K562 (cell line): ENCODE measurements around the gene PRUNE1. TPM values are rescaled to one million over a fixed set of nuclear protein-coding genes. Genes with fewer than 3 reads are reported as not detected.

Experiments used
- CBX5 ChIP-seq: IDR thresholded peaks from 2 replicates; pipeline ENCODE4 v1.6.1; 2014; ENCODE audit warnings: low read depth, borderline replicate concordance
- COPS2 ChIP-seq: fragments of 450-650 bp; conservative IDR thresholded peaks from 2 replicates; pipeline ENCODE4 v1.6.1; 2016; ENCODE audit warnings: mild to moderate bottlenecking, moderate library complexity
- DNMT1 ChIP-seq: fragments of 450-650 bp; IDR thresholded peaks from 2 replicates; pipeline ENCODE4 v1.6.1; 2016; ENCODE audit warnings: antibody characterized with exemption, mild to moderate bottlenecking
- DPF2 ChIP-seq: fragments of 450-650 bp; IDR thresholded peaks from 2 replicates; pipeline ENCODE4 v1.6.1; 2016
- EGR1 ChIP-seq: fragments of 450-650 bp; conservative IDR thresholded peaks from 2 replicates; pipeline ENCODE4 v1.6.1; 2017; ENCODE audit warnings: mild to moderate bottlenecking
- FOXJ2 ChIP-seq: fragments of 200-800 bp; sonication (Bioruptor generic); IDR thresholded peaks from 2 replicates; pipeline ENCODE4 v1.6.1; 2016; ENCODE audit warnings: missing genetic modification characterization, missing compliant biosample characterization
- FOXK1 ChIP-seq: sonication (generic); formaldehyde crosslinking; IDR thresholded peaks from 2 replicates; pipeline ENCODE4 v1.8.0; 2022; ENCODE audit warnings: missing genetic modification reagents, mild to moderate bottlenecking, borderline replicate concordance
- KLF6 ChIP-seq: fragments of 250-450 bp; sonication (Bioruptor Pico); IDR thresholded peaks from 2 replicates; pipeline ENCODE4 v1.4.0; 2020; ENCODE audit warnings: mild to moderate bottlenecking, moderate library complexity, borderline replicate concordance
- POLR2AphosphoS2 ChIP-seq: IDR thresholded peaks from 2 replicates; pipeline ENCODE4 v1.6.1; 2012; ENCODE audit warnings: low read length, improper control_type of control experiment
- SIN3A ChIP-seq, 2 experiments: fragments of 150-350 bp in 1 of 2; IDR thresholded peaks; 2 replicates each; pipeline ENCODE4 v1.6.1; 2011 to 2016; ENCODE audit warnings: borderline replicate concordance in 2 of 2, low read depth in 2 of 2, low read length in 2 of 2, mild to moderate bottlenecking in 2 of 2, moderate library complexity in 2 of 2; ENCODE audit not compliant: control insufficient read depth in 1 of 2
- SMARCB1 ChIP-seq: IDR thresholded peaks from 2 replicates; pipeline ENCODE4 v1.6.1; 2011; ENCODE audit warnings: improper control_type of control experiment, low read depth; ENCODE audit not compliant: insufficient read length
- TAF7 ChIP-seq: fragments of 450-650 bp; IDR thresholded peaks from 2 replicates; pipeline ENCODE4 v1.6.1; 2016; ENCODE audit warnings: missing genetic modification characterization, missing compliant biosample characterization
- ZNF217 ChIP-seq: sonication (generic); formaldehyde crosslinking; IDR thresholded peaks from 2 replicates; pipeline ENCODE4 v1.8.0; 2022; ENCODE audit warnings: mild to moderate bottlenecking, missing genetic modification reagents
- polyA plus RNA-seq, 8 experiments: library from polyadenylated mRNA; depleted of rRNA in 4 of 8; stranded (reverse) in 5 of 8; unstranded in 3 of 8; fragments of >200 nt; fragmentation: Nextera tagmentation in 2 of 8; fragmentation: Illumina TruSeq in 1 of 8; extraction: Ambion mirVana in 2 of 8; extraction: Trizol in 1 of 8; gene quantifications; 2 replicates each; pipeline versions ENCODE4 v1.2.1 to v1.2.3, GENCODE V29; 2011 to 2014; ENCODE audit warnings: inconsistent platforms in 1 of 8, missing spikeins in 1 of 8
- total RNA-seq, 7 experiments: library from RNA; depleted of rRNA in 6 of 7; stranded (reverse); fragments of >200 nt in 6 of 7; fragmentation: Illumina TruSeq in 2 of 7; extraction: Trizol in 2 of 7; gene quantifications; 2 replicates each; pipeline versions ENCODE4 v1.2.1 to v1.2.3, GENCODE V29; 2011 to 2021; ENCODE audit warnings: low replicate concordance in 1 of 7
- TF ChIP-seq, protein P1 (sequence below): fragments of 450-650 bp; IDR thresholded peaks from 2 replicates; pipeline ENCODE4 v1.6.1; 2017; ENCODE audit warnings: antibody characterized with exemption
- TF ChIP-seq, protein P2 (sequence below), 2 experiments: IDR thresholded peaks; 2 replicates each; pipeline ENCODE4 v1.6.1; 2012; ENCODE audit warnings: improper control_type of control experiment in 2 of 2, low read depth in 2 of 2, low read length in 2 of 2, borderline replicate concordance in 1 of 2
- TF ChIP-seq, protein P3 (sequence below): fragments of 250-450 bp; sonication (Bioruptor Pico); IDR thresholded peaks from 2 replicates; pipeline ENCODE4 v1.4.0; 2020; ENCODE audit warnings: mild to moderate bottlenecking, moderate library complexity, borderline replicate concordance
- TF ChIP-seq, protein P4 (sequence below): fragments of 250-450 bp; sonication (Bioruptor Pico); IDR thresholded peaks from 2 replicates; pipeline ENCODE4 v1.8.0; 2021; ENCODE audit warnings: mild to moderate bottlenecking, moderate library complexity
- TF ChIP-seq, protein P5 (sequence below): fragments of 450-650 bp; IDR thresholded peaks from 2 replicates; pipeline ENCODE4 v1.6.1; 2017; ENCODE audit warnings: mild to moderate bottlenecking, moderate library complexity

PRUNE1 gene
- total and polyA plus RNA-seq, 9 of the 15 experiments (the other 6 are each of a cell fraction or from before 2014, with no cell fraction given), result 16.7 to 48.3 (median 26.2) TPM

DNA sequence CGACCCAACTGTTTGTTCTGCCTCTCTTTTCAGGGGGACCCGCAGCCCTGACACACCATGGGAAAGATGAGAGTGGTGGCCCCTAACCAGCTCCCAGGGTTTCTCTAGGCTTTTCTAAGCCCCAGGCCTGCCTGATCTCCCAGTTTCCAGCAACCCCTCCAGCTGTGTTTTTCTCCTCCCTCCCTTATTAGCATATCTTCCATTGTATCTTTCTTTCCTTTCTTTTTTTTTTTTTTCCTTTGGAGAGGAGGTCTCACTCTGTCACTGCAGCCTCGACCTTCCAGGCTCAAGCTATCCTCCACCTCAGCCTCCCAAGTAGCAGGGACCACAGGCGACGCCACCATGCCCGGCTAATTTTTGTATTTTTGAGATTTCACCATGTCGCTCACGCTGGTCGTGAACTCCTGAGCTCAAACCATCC is 31.8 kb upstream of the PRUNE1 start (continued):
- TF ChIP-seq, protein P1, sequence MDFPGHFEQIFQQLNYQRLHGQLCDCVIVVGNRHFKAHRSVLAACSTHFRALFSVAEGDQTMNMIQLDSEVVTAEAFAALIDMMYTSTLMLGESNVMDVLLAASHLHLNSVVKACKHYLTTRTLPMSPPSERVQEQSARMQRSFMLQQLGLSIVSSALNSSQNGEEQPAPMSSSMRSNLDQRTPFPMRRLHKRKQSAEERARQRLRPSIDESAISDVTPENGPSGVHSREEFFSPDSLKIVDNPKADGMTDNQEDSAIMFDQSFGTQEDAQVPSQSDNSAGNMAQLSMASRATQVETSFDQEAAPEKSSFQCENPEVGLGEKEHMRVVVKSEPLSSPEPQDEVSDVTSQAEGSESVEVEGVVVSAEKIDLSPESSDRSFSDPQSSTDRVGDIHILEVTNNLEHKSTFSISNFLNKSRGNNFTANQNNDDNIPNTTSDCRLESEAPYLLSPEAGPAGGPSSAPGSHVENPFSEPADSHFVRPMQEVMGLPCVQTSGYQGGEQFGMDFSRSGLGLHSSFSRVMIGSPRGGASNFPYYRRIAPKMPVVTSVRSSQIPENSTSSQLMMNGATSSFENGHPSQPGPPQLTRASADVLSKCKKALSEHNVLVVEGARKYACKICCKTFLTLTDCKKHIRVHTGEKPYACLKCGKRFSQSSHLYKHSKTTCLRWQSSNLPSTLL, result 0 out of 2 replicates have a peak, but pooled peaks have one; percentile 6
- TF ChIP-seq DNMT1, result 0 out of 2 replicates have a peak, but pooled peaks have one; percentile 60
- TF ChIP-seq SIN3A (IDR thresholded peaks at IDR 0.05; ENCODE audit: borderline replicate concordance in 2 of 2, control insufficient read depth in 1 of 2, low read depth in 2 of 2, low read length in 2 of 2), result peak in 1 of 2 experiments; percentile 59; a peak in 1 of 4 replicates
- no peak for TF ChIP-seq COPS2
- TF ChIP-seq DPF2, result no peak
- TF ChIP-seq, protein P2, sequence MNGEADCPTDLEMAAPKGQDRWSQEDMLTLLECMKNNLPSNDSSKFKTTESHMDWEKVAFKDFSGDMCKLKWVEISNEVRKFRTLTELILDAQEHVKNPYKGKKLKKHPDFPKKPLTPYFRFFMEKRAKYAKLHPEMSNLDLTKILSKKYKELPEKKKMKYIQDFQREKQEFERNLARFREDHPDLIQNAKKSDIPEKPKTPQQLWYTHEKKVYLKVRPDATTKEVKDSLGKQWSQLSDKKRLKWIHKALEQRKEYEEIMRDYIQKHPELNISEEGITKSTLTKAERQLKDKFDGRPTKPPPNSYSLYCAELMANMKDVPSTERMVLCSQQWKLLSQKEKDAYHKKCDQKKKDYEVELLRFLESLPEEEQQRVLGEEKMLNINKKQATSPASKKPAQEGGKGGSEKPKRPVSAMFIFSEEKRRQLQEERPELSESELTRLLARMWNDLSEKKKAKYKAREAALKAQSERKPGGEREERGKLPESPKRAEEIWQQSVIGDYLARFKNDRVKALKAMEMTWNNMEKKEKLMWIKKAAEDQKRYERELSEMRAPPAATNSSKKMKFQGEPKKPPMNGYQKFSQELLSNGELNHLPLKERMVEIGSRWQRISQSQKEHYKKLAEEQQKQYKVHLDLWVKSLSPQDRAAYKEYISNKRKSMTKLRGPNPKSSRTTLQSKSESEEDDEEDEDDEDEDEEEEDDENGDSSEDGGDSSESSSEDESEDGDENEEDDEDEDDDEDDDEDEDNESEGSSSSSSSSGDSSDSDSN (IDR thresholded peaks at IDR 0.05; ENCODE audit: borderline replicate concordance in 1 of 2, low read depth in 2 of 2, low read length in 2 of 2), result no peak
- TF ChIP-seq, protein P3, sequence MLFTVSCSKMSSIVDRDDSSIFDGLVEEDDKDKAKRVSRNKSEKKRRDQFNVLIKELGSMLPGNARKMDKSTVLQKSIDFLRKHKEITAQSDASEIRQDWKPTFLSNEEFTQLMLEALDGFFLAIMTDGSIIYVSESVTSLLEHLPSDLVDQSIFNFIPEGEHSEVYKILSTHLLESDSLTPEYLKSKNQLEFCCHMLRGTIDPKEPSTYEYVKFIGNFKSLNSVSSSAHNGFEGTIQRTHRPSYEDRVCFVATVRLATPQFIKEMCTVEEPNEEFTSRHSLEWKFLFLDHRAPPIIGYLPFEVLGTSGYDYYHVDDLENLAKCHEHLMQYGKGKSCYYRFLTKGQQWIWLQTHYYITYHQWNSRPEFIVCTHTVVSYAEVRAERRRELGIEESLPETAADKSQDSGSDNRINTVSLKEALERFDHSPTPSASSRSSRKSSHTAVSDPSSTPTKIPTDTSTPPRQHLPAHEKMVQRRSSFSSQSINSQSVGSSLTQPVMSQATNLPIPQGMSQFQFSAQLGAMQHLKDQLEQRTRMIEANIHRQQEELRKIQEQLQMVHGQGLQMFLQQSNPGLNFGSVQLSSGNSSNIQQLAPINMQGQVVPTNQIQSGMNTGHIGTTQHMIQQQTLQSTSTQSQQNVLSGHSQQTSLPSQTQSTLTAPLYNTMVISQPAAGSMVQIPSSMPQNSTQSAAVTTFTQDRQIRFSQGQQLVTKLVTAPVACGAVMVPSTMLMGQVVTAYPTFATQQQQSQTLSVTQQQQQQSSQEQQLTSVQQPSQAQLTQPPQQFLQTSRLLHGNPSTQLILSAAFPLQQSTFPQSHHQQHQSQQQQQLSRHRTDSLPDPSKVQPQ (CRISPR knock-in tag), result no peak
- TF ChIP-seq KLF6 (CRISPR knock-in tag), result no peak
- TF ChIP-seq POLR2AphosphoS2, result no peak
- TF ChIP-seq, protein P4, sequence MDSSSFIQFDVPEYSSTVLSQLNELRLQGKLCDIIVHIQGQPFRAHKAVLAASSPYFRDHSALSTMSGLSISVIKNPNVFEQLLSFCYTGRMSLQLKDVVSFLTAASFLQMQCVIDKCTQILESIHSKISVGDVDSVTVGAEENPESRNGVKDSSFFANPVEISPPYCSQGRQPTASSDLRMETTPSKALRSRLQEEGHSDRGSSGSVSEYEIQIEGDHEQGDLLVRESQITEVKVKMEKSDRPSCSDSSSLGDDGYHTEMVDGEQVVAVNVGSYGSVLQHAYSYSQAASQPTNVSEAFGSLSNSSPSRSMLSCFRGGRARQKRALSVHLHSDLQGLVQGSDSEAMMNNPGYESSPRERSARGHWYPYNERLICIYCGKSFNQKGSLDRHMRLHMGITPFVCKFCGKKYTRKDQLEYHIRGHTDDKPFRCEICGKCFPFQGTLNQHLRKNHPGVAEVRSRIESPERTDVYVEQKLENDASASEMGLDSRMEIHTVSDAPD (CRISPR knock-in tag), result no peak
- TF ChIP-seq CBX5, result no peak
- TF ChIP-seq ZNF217 (CRISPR knock-in tag), result no peak
- no peak for TF ChIP-seq EGR1
- TF ChIP-seq, protein P5, sequence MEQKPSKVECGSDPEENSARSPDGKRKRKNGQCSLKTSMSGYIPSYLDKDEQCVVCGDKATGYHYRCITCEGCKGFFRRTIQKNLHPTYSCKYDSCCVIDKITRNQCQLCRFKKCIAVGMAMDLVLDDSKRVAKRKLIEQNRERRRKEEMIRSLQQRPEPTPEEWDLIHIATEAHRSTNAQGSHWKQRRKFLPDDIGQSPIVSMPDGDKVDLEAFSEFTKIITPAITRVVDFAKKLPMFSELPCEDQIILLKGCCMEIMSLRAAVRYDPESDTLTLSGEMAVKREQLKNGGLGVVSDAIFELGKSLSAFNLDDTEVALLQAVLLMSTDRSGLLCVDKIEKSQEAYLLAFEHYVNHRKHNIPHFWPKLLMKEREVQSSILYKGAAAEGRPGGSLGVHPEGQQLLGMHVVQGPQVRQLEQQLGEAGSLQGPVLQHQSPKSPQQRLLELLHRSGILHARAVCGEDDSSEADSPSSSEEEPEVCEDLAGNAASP, result no peak
- TF ChIP-seq TAF7 (tag), result no peak
- TF ChIP-seq FOXJ2 (tag), result no peak
- no peak for TF ChIP-seq FOXK1 (CRISPR knock-in tag)
- no peak for TF ChIP-seq SMARCB1
